M059J (cell line): Measurements from ENCODE around the gene CCRL2. TPM values are rescaled to one million over a fixed set of nuclear protein-coding genes. Genes with fewer than 3 reads are reported as not detected.
A peak's percentile ranks its signal among the peaks of the same experiment; 100 is the strongest.

Experiments
- DNase-seq: peaks from one replicate; pipeline ENCODE4 v3.0.0-alpha.2; 2012; ENCODE audit warnings: low read depth
- total RNA-seq: library from RNA; depleted of rRNA; stranded (reverse); fragments of >200 nt; shearing (Covaris generic); gene quantifications from 2 replicates; pipeline ENCODE4 v1.2.3, GENCODE V29; 2014; rRNA removed

Gene CCRL2
- 0.27 and 1.0 TPM in 2 replicates for total RNA-seq

GRCh38 chr3:46406788-46407611, at the start of gene CCRL2, which contains the start of gene CCR5AS:
Gene CCRL2, plus strand, starts transcription at chr3:46407259. Its CDS starts 821 bp downstream, at chr3:46408080.
Gene CCR5AS, minus strand, starts transcription at chr3:46407066.
- DNase-seq = peak; percentile 56

DNA sequence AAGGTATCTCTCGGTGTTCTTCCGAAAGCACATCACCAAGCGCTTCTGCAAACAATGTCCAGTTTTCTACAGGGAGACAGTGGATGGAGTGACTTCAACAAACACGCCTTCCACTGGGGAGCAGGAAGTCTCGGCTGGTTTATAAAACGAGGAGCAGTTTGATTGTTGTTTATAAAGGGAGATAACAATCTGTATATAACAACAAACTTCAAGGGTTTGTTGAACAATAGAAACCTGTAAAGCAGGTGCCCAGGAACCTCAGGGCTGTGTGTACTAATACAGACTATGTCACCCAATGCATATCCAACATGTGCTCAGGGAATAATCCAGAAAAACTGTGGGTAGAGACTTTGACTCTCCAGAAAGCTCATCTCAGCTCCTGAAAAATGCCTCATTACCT, 48.6 kb upstream of the CCRL2 start:
- DNase-seq = no peak

DNA sequence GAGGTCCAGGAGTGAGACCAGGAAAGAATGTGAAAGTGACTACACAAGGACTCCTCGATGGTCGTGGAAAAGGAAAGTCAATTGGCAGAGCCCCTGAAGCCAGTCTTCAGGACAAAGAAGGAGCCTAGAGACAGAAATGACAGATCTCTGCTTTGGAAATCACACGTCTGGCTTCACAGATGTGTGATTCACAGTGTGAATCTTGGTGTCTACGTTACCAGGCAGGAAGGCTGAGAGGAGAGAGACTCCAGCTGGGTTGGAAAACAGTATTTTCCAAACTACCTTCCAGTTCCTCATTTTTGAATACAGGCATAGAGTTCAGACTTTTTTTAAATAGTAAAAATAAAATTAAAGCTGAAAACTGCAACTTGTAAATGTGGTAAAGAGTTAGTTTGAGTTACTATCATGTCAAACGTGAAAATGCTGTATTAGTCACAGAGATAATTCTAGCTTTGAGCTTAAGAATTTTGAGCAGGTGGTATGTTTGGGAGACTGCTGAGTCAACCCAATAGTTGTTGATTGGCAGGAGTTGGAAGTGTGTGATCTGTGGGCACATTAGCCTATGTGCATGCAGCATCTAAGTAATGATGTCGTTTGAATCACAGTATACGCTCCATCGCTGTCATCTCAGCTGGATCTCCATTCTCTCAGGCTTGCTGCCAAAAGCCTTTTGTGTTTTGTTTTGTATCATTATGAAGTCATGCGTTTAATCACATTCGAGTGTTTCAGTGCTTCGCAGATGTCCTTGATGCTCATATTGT, 47.1 kb upstream of the CCRL2 start:
- peak; percentile 76 for DNase-seq

- no peak for DNase-seq
These were observed 46.2 kb upstream of the CCRL2 start for GRCh38 chr3:46360907-46361306.

- DNase-seq = peak; percentile 81
These were observed 45.4 kb upstream of the CCRL2 start for GRCh38 chr3:46361408-46362283.

DNA sequence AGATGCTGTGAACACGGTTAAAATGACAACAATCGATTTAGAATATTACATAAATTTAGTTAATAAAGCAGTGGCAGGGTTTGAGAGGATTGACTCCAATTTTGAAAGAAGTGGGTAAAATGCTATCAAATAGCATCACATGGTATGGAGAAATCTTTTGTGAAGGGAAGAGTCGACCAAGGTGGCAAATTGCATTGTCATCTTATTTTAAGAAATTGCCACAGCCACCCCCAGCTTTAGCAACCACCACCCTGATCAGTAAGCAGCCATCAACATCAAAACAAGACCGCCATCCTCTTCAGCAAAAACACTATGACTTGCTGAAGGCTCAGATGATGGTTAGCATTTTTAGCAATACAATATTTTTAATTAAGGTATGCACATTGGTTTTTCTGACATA, 42.0 kb upstream of the CCRL2 start:
- DNase-seq = no peak

- no peak for DNase-seq
These were observed 41.1 kb upstream of the CCRL2 start for GRCh38 chr3:46365737-46366524.

DNA sequence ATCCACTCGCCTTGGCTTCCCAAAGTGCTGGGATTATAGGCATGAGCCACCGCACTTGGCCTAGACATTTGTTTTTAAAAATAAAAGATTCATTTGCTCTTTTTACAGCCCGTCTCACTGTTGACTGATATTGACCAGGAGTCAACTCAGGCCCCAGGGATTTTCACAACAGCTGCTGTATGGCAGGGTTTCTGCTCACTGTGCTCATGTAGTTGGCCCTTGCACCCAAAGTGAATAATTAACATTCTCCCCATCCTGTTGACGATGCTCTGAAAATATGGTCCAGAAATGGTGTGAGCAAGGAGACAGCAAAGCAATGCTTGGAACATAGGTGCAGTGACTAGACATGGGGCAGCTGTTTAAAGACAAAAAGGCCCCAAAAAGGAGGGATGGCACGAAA, 39.2 kb upstream of the CCRL2 start:
- no peak for DNase-seq

DNA sequence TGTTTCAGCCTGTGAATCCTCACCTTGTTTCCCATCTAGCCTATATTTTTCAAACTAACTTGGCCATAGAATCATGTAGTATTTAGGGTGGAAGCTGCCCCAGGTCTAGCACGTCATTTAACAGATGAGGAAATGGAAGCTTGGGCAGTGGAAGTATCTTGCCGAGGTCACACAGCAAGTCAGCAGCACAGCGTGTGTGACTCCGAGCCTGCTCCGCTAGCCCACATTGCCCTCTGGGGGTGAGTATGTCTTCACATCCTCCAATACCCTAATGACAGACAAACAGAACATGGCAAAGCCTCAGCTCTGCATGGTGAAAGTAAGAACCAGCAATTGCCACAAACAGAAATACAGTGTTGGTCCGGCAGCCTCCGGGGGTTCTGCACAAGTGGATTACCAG, 38.5 kb upstream of the CCRL2 start:
- peak; percentile 55 for DNase-seq

- DNase-seq = no peak
These were observed 37.9 kb upstream of the CCRL2 start for GRCh38 chr3:46369151-46369550.

GRCh38 chr3:46369675-46370132, 37.4 kb upstream of the CCRL2 start:
- DNase-seq = no peak

GRCh38 chr3:46370839-46371518, 36.1 kb upstream of the CCRL2 start, which contains the start of gene CCR5:
Gene CCR5, plus strand, starts transcription at chr3:46370946. Its CDS starts 1,957 bp downstream, at chr3:46372903.
- DNase-seq = no peak

GRCh38 chr3:46371519-46372340, 35.3 kb upstream of the CCRL2 start:
- no peak for DNase-seq

DNA sequence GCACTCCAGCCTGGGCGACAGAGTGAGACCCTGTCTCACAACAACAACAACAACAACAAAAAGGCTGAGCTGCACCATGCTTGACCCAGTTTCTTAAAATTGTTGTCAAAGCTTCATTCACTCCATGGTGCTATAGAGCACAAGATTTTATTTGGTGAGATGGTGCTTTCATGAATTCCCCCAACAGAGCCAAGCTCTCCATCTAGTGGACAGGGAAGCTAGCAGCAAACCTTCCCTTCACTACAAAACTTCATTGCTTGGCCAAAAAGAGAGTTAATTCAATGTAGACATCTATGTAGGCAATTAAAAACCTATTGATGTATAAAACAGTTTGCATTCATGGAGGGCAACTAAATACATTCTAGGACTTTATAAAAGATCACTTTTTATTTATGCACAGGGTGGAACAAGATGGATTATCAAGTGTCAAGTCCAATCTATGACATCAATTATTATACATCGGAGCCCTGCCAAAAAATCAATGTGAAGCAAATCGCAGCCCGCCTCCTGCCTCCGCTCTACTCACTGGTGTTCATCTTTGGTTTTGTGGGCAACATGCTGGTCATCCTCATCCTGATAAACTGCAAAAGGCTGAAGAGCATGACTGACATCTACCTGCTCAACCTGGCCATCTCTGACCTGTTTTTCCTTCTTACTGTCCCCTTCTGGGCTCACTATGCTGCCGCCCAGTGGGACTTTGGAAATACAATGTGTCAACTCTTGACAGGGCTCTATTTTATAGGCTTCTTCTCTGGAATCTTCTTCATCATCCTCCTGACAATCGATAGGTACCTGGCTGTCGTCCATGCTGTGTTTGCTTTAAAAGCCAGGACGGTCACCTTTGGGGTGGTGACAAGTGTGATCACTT, 34.3 kb upstream of the CCRL2 start:
- DNase-seq = peak; percentile 61

GRCh38 chr3:46374755-46375154, 32.3 kb upstream of the CCRL2 start:
- no peak for DNase-seq

- no peak for DNase-seq
These were observed 31.8 kb upstream of the CCRL2 start for GRCh38 chr3:46375218-46375617.

DNA sequence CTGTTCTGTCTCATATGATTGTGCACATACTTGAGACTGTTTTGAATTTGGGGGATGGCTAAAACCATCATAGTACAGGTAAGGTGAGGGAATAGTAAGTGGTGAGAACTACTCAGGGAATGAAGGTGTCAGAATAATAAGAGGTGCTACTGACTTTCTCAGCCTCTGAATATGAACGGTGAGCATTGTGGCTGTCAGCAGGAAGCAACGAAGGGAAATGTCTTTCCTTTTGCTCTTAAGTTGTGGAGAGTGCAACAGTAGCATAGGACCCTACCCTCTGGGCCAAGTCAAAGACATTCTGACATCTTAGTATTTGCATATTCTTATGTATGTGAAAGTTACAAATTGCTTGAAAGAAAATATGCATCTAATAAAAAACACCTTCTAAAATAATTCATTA, 31.2 kb upstream of the CCRL2 start:
- no peak for DNase-seq

DNA sequence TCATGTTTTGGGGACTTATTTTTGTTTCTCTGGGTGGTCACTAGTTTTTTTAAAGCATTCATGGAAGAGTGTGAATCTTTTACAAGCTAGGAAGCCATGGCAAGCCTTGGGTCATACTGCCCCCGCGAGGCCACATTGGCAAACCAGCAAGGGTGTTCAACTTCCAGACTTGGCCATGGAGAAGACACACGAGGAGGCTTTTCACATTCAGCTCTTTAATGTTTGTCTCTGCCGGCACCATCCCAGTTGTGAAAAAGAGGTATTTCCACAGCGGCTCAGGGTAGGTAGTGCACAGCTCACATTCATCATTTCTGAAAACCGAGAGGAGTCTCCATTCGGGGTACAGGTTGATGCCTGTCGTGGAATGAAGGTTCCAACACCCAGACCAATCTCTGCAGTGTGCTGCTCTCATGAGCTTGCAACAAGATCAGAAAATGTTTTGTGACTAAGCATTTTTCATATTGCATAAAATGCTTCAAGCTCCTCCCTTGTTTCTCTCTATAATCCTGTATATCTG, 28.6 kb upstream of the CCRL2 start:
- DNase-seq = peak; percentile 60
